Vagina (tissue), 2 donors: ENCODE measurements around the gene SLC39A11.

ENCODE experiments used
- CTCF ChIP-seq, 3 experiments: fragments of 450-650 bp in 2 of 3; fragments of 200-600 bp in 1 of 3; sonication (generic) in 1 of 3; IDR thresholded peaks; one replicate each; pipeline ENCODE4 v1.5.1; 2017 to 2019; ENCODE audit warnings: antibody characterized with exemption in 3 of 3, mild to moderate bottlenecking in 2 of 3, moderate library complexity in 2 of 3
- POLR2A ChIP-seq, 2 donors: fragments of 450-650 bp; IDR thresholded peaks; one replicate each; pipeline ENCODE4 v1.6.1; 2017; ENCODE audit warnings: antibody characterized with exemption in 2 of 2, mild to moderate bottlenecking in 2 of 2, moderate library complexity in 2 of 2
- POLR2AphosphoS5 ChIP-seq, 2 donors: sonication (generic); formaldehyde crosslinking; IDR thresholded peaks; one replicate each; pipeline ENCODE4 v1.9.0; 2017; ENCODE audit warnings: antibody characterized with exemption in 2 of 2, mild to moderate bottlenecking in 2 of 2, low read depth in 1 of 2; ENCODE audit not compliant: insufficient read depth in 1 of 2

DNA sequence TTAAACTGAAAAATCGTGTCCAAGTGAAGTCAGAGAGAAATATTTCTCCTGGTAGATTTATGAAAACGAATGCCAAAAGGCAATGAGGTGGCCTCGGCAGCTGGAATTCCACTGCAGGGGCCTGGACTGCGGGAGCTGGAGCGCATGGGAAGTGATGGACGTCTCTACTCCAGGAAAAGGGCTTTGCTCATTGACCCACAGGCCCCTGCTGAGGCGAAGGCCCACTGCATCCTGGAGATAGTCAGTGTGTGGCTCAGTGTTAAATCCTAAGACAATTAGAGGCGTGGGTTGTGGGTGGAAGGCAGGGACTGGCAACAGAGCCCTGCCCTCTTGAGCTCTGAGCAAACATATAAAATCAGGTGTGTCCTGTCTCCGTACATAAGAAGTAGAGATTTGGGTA lies 191.4 kb downstream of the SLC39A11 start:
- TF ChIP-seq POLR2AphosphoS5 (IDR thresholded peaks at IDR 0.05; ENCODE audit: insufficient read depth in 1 of 2, low read depth in 1 of 2) (no peak), CTCF (IDR thresholded peaks at IDR 0.05) (no peak), POLR2A (IDR thresholded peaks at IDR 0.05) (no peak)
